ENCODE data around the gene IQGAP3.

IQGAP3 gene

GRCh38 chr1:156479093-156480015, 93.0 kb downstream of the IQGAP3 start:
- TF ChIP-seq CTCF (IDR thresholded peaks at IDR 0.05) = no peak
- TF ChIP-seq ZFX (IDR thresholded peaks at IDR 0.05; ENCODE audit: borderline replicate concordance) = no peak
- no peak overlapping the region for H3K27ac ChIP-seq

GRCh38 chr1:156478250-156478627, 94.1 kb downstream of the IQGAP3 start:
- TF ChIP-seq CTCF (IDR thresholded peaks at IDR 0.05) (no peak), ZFX (IDR thresholded peaks at IDR 0.05; ENCODE audit: borderline replicate concordance) (no peak)

GRCh38 chr1:156477526-156478249, 94.7 kb downstream of the IQGAP3 start:
- TF ChIP-seq ZFX (IDR thresholded peaks at IDR 0.05; ENCODE audit: borderline replicate concordance) = no peak
- no peak for TF ChIP-seq CTCF (IDR thresholded peaks at IDR 0.05)
- peak overlapping the region; percentile 46 for H3K27ac ChIP-seq

More at GRCh38 chr1:156478250-156478627, 94.1 kb downstream of the IQGAP3 start:
- peak overlapping the region; percentile 46 for H3K27ac ChIP-seq

- TF ChIP-seq ZFX (IDR thresholded peaks at IDR 0.05; ENCODE audit: borderline replicate concordance) (no peak), CTCF (IDR thresholded peaks at IDR 0.05) (no peak)
- H3K27ac ChIP-seq = peak overlapping the region; percentile 46
Measured at GRCh38 chr1:156476501-156477298, 95.7 kb downstream of the IQGAP3 start.

GRCh38 chr1:156475568-156476500, 96.5 kb downstream of the IQGAP3 start:
- peak overlapping the region; percentile 46; the same call in 1 of the 2 replicates for H3K27ac ChIP-seq
- TF ChIP-seq CTCF (IDR thresholded peaks at IDR 0.05) (no peak), ZFX (IDR thresholded peaks at IDR 0.05; ENCODE audit: borderline replicate concordance) (no peak)

Data from 22Rv1 (cell line).